GM19043 (cell line): ENCODE data around the gene EFNB1.
"Not testable (repeated sequence)": the region's sequence is repeated elsewhere in the genome, so short reads cannot be mapped to it uniquely, and the experiment has no call there.

Source experiments
- ATAC-seq: cut with Tn5 transposase; IDR thresholded peaks from one replicate; pipeline ENCODE4 v1.9.1; 2021; ENCODE audit warnings: low read depth; ENCODE audit not compliant: unreplicated experiment

Gene EFNB1

GRCh38 chrX:68828740-68829581 is at the start of gene EFNB1:
Gene EFNB1 (plus strand): TSS chrX:68829021. CDS start chrX:68829777, 756 bp downstream.
- peak; percentile 96 for ATAC-seq

- ATAC-seq = not testable (repeated sequence)
Observed at GRCh38 chrX:68781295-68781694, 47.5 kb upstream of the EFNB1 start.

- no peak for ATAC-seq
Observed at GRCh38 chrX:68784816-68785215, 44.0 kb upstream of the EFNB1 start.

GRCh38 chrX:68786581-68786980 is 42.2 kb upstream of the EFNB1 start:
- ATAC-seq = not testable (repeated sequence)

- ATAC-seq = no peak
Observed at GRCh38 chrX:68789966-68790365, 38.9 kb upstream of the EFNB1 start.

- no peak for ATAC-seq
Observed at GRCh38 chrX:68792083-68792482, 36.7 kb upstream of the EFNB1 start.

GRCh38 chrX:68794461-68794860 is 34.4 kb upstream of the EFNB1 start:
- no peak for ATAC-seq

- ATAC-seq = no peak
Observed at GRCh38 chrX:68795741-68796140, 33.1 kb upstream of the EFNB1 start.

- not testable (repeated sequence) for ATAC-seq
Observed at GRCh38 chrX:68798400-68798799, 30.4 kb upstream of the EFNB1 start.

- no peak for ATAC-seq
Observed at GRCh38 chrX:68801737-68802290, 27.0 kb upstream of the EFNB1 start.

GRCh38 chrX:68807818-68808217 is 21.0 kb upstream of the EFNB1 start:
- no peak for ATAC-seq

GRCh38 chrX:68808686-68809357 is 20.0 kb upstream of the EFNB1 start:
- ATAC-seq = no peak

GRCh38 chrX:68820476-68821110 is 8.2 kb upstream of the EFNB1 start:
- ATAC-seq = no peak

- no peak for ATAC-seq
Observed at GRCh38 chrX:68821616-68822015, 7.2 kb upstream of the EFNB1 start.

- ATAC-seq = peak; percentile 55
Observed at GRCh38 chrX:68822641-68823410, 6.0 kb upstream of the EFNB1 start.

- ATAC-seq = no peak
Observed at GRCh38 chrX:68823413-68824151, 5.2 kb upstream of the EFNB1 start.

GRCh38 chrX:68824152-68824433 is 4.7 kb upstream of the EFNB1 start:
- ATAC-seq = no peak

GRCh38 chrX:68824565-68825125 is 4.2 kb upstream of the EFNB1 start:
- no peak for ATAC-seq

- ATAC-seq = no peak
Observed at GRCh38 chrX:68826113-68826980, 2.5 kb upstream of the EFNB1 start.
